Measurements from ENCODE around the gene TOMM7. TPM values are rescaled to one million over a fixed set of nuclear protein-coding genes. Genes with fewer than 3 reads are reported as not detected.

Gene TOMM7
- polyA plus RNA-seq, 1 donor (not counting 4 experiments of a cell fraction or from before 2014, with no cell fraction given) = 1,291 TPM

GRCh38 chr7:22871661-22872060 is 49.0 kb upstream of the TOMM7 start:
- H3K4me1 ChIP-seq (ENCODE audit: control insufficient read depth, extremely low read depth, insufficient read depth, low read length) = no peaks in the 10 kb centered on the region
- FAIRE-seq (no peak), DNase-seq (ENCODE audit: low read depth, low spot score) (no peak)
- no peak for TF ChIP-seq EZH2 (IDR thresholded peaks at IDR 0.05; ENCODE audit: low read length)
- TF ChIP-seq, protein P1, sequence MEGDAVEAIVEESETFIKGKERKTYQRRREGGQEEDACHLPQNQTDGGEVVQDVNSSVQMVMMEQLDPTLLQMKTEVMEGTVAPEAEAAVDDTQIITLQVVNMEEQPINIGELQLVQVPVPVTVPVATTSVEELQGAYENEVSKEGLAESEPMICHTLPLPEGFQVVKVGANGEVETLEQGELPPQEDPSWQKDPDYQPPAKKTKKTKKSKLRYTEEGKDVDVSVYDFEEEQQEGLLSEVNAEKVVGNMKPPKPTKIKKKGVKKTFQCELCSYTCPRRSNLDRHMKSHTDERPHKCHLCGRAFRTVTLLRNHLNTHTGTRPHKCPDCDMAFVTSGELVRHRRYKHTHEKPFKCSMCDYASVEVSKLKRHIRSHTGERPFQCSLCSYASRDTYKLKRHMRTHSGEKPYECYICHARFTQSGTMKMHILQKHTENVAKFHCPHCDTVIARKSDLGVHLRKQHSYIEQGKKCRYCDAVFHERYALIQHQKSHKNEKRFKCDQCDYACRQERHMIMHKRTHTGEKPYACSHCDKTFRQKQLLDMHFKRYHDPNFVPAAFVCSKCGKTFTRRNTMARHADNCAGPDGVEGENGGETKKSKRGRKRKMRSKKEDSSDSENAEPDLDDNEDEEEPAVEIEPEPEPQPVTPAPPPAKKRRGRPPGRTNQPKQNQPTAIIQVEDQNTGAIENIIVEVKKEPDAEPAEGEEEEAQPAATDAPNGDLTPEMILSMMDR (optimal IDR thresholded peaks at IDR 0.05 in 1 of 3, IDR thresholded peaks at IDR 0.05 in 1 of 3, conservative IDR thresholded peaks at IDR 0.05 in 1 of 3; ENCODE audit: extremely low read depth in 1 of 3, insufficient read depth in 2 of 3, low read length in 3 of 3) = no peak
- H3K9ac ChIP-seq (ENCODE audit: control insufficient read depth, extremely low read depth, insufficient read depth, low read length) = no peak overlapping the region
- no peaks in the 10 kb centered on the region for H3K9me3 ChIP-seq (ENCODE audit: control insufficient read depth, low read depth, low read length)
- dilution Hi-C loops (cut with MboI; ENCODE audit: extremely low pct_ligation_motif_present, low sequenced_read_pairs) = no loop called here
- peaks cover 0 to 1% of the 10 kb centered on the region in 2 experiments for H3K36me3 ChIP-seq (ENCODE audit: control insufficient read depth in 2 of 2, extremely low read depth in 1 of 2, insufficient read depth in 2 of 2, low read length in 2 of 2)
- no peak overlapping the region for H3K27ac ChIP-seq (ENCODE audit: control insufficient read depth, insufficient read depth, low read length)
- no peaks in the 10 kb centered on the region for H4K20me1 ChIP-seq (ENCODE audit: control insufficient read depth, extremely low read depth, insufficient read depth, low read length)
- H3K79me2 ChIP-seq (ENCODE audit: control insufficient read depth, insufficient read depth, low read length) = no peaks in the 10 kb centered on the region
- no peak overlapping the region for H2AFZ ChIP-seq (ENCODE audit: control insufficient read depth, low read length)
- no peaks in the 10 kb centered on the region for H3K9me1 ChIP-seq (ENCODE audit: control insufficient read depth, extremely low read depth, insufficient read depth, low read length)
- no peaks in the 10 kb centered on the region for H3K27me3 ChIP-seq (ENCODE audit: control insufficient read depth, extremely low read depth, insufficient read depth, low read length)
- H3K4me2 ChIP-seq (ENCODE audit: control insufficient read depth, extremely low read depth, insufficient read depth, low read depth, low read length) = no peak overlapping the region
- no peak overlapping the region for H3K4me3 ChIP-seq (ENCODE audit: control insufficient read depth in 2 of 3, extremely low read depth in 1 of 3, insufficient read depth in 2 of 3, low read depth in 1 of 3, low read length in 3 of 3)

GRCh38 chr7:22868509-22868908 is 45.9 kb upstream of the TOMM7 start:
- H4K20me1 ChIP-seq (ENCODE audit: control insufficient read depth, extremely low read depth, insufficient read depth, low read length) = no peaks in the 10 kb centered on the region
- H3K4me2 ChIP-seq (ENCODE audit: control insufficient read depth, extremely low read depth, insufficient read depth, low read depth, low read length) = no peak overlapping the region
- no peak overlapping the region for H3K4me3 ChIP-seq (ENCODE audit: control insufficient read depth in 2 of 3, extremely low read depth in 1 of 3, insufficient read depth in 2 of 3, low read depth in 1 of 3, low read length in 3 of 3)
- peaks cover 0 to 1% of the 10 kb centered on the region in 2 experiments for H3K36me3 ChIP-seq (ENCODE audit: control insufficient read depth in 2 of 2, extremely low read depth in 1 of 2, insufficient read depth in 2 of 2, low read length in 2 of 2)
- no peak for TF ChIP-seq EZH2 (IDR thresholded peaks at IDR 0.05; ENCODE audit: low read length)
- TF ChIP-seq, protein P1 (optimal IDR thresholded peaks at IDR 0.05 in 1 of 3, IDR thresholded peaks at IDR 0.05 in 1 of 3, conservative IDR thresholded peaks at IDR 0.05 in 1 of 3; ENCODE audit: extremely low read depth in 1 of 3, insufficient read depth in 2 of 3, low read length in 3 of 3) = no peak
- dilution Hi-C loops (cut with MboI; ENCODE audit: extremely low pct_ligation_motif_present, low sequenced_read_pairs) = no loop called here
- peaks cover 4% of the 10 kb centered on the region for H3K4me1 ChIP-seq (ENCODE audit: control insufficient read depth, extremely low read depth, insufficient read depth, low read length)
- H3K9me3 ChIP-seq (ENCODE audit: control insufficient read depth, low read depth, low read length) = no peaks in the 10 kb centered on the region
- no peaks in the 10 kb centered on the region for H3K79me2 ChIP-seq (ENCODE audit: control insufficient read depth, insufficient read depth, low read length)
- H3K9ac ChIP-seq (ENCODE audit: control insufficient read depth, extremely low read depth, insufficient read depth, low read length) = no peak overlapping the region
- H2AFZ ChIP-seq (ENCODE audit: control insufficient read depth, low read length) = no peak overlapping the region
- H3K9me1 ChIP-seq (ENCODE audit: control insufficient read depth, extremely low read depth, insufficient read depth, low read length) = no peaks in the 10 kb centered on the region
- FAIRE-seq (no peak), DNase-seq (ENCODE audit: low read depth, low spot score) (no peak)
- H3K27me3 ChIP-seq (ENCODE audit: control insufficient read depth, extremely low read depth, insufficient read depth, low read length) = no peaks in the 10 kb centered on the region
- H3K27ac ChIP-seq (ENCODE audit: control insufficient read depth, insufficient read depth, low read length) = no peak overlapping the region
